Activated naive CD4-positive, alpha-beta T cell treated with anti-CD3 and anti-CD28 coated beads, Interleukin-2, amount 10 ng/mL, durations not matched to agents 7 days and 5 days (primary cell): ENCODE measurements around the gene CDKN2B-AS1.

Experiments used
- CTCF ChIA-PET: fragments of 350-600 bp; sonication (Branson Sonifier 250); formaldehyde crosslinking; loops from one replicate; lab custom pipeline; 2021; ENCODE audit warnings: antibody characterized with exemption; lab: Charles Lee
- DNase-seq: peaks from one replicate; pipeline ENCODE4 v3.0.0-alpha.2; 2020
- H3K27ac Mint-ChIP-seq: one replicate; pipeline ENCODE4 v1.8.0; 2021; ENCODE audit warnings: mild to moderate bottlenecking, moderate library complexity, mixed read lengths
- H3K27me3 Mint-ChIP-seq: one replicate; pipeline ENCODE4 v1.8.0; 2021; ENCODE audit warnings: mild to moderate bottlenecking, mixed read lengths
- H3K36me3 Mint-ChIP-seq: one replicate; pipeline ENCODE4 v1.8.0; 2021; ENCODE audit warnings: mixed read lengths
- H3K4me1 Mint-ChIP-seq: one replicate; pipeline ENCODE4 v1.8.0; 2021; ENCODE audit warnings: mixed read lengths
- H3K4me3 Mint-ChIP-seq: one replicate; pipeline ENCODE4 v1.8.0; 2021; ENCODE audit warnings: mild to moderate bottlenecking, moderate library complexity, mixed read lengths
- H3K9me3 Mint-ChIP-seq: one replicate; pipeline ENCODE4 v1.8.0; 2021; ENCODE audit warnings: mixed read lengths

The CDKN2B-AS1 gene

GRCh38 chr9:22143799-22144625 is 149.4 kb downstream of the CDKN2B-AS1 start:
- Mint-ChIP-seq H3K27ac (no peak overlapping the region), H3K27me3 (peaks cover 34% of the 10 kb centered on the region), H3K36me3 (peaks cover 3% of the 10 kb centered on the region), H3K4me3 (no peak overlapping the region), H3K9me3 (no peaks in the 10 kb centered on the region), H3K4me1 (peaks cover 24% of the 10 kb centered on the region)
- no peak for DNase-seq
- CTCF ChIA-PET: interaction anchor here (1.1 kb wide), 1 partner anchor 309 kb away, joined by 4 read pairs; no protein-coding TSS in a partner anchor

- Mint-ChIP-seq H3K4me3 (no peak overlapping the region), H3K36me3 (peaks cover 3% of the 10 kb centered on the region), H3K9me3 (no peaks in the 10 kb centered on the region), H3K27me3 (peaks cover 32% of the 10 kb centered on the region), H3K27ac (no peak overlapping the region), H3K4me1 (peaks cover 25% of the 10 kb centered on the region)
- CTCF ChIA-PET: interaction anchor here (0.9 to 1.5 kb wide), 3 partner anchors 12 to 94 kb away, joined by 3 read pairs; no protein-coding TSS in a partner anchor
- no peak for DNase-seq
These were observed 152.0 kb downstream of the CDKN2B-AS1 start for GRCh38 chr9:22146604-22147003.

GRCh38 chr9:22147813-22148527 is 153.4 kb downstream of the CDKN2B-AS1 start:
- H3K27me3 Mint-ChIP-seq: peaks cover 29% of the 10 kb centered on the region
- peaks cover 25% of the 10 kb centered on the region for H3K4me1 Mint-ChIP-seq
- peak; percentile 36 for DNase-seq
- CTCF ChIA-PET: interaction anchor here (1.5 kb wide), 1 partner anchor 28 kb away, joined by 3 read pairs; no protein-coding TSS in a partner anchor
- no peaks in the 10 kb centered on the region for H3K9me3 Mint-ChIP-seq
- peaks cover 3% of the 10 kb centered on the region for H3K36me3 Mint-ChIP-seq
- H3K27ac Mint-ChIP-seq: peak overlapping the region; percentile 3
- H3K4me3 Mint-ChIP-seq: no peak overlapping the region

GRCh38 chr9:22148528-22148875 is 153.9 kb downstream of the CDKN2B-AS1 start:
- H3K4me3 Mint-ChIP-seq: no peak overlapping the region
- H3K4me1 Mint-ChIP-seq: peaks cover 25% of the 10 kb centered on the region
- no peak overlapping the region for H3K27ac Mint-ChIP-seq
- no peaks in the 10 kb centered on the region for H3K9me3 Mint-ChIP-seq
- H3K27me3 Mint-ChIP-seq: peaks cover 29% of the 10 kb centered on the region
- CTCF ChIA-PET: no interaction called here
- DNase-seq: no peak
- peaks cover 3% of the 10 kb centered on the region for H3K36me3 Mint-ChIP-seq

- Mint-ChIP-seq H3K27me3 (peaks cover 26% of the 10 kb centered on the region), H3K9me3 (no peaks in the 10 kb centered on the region), H3K27ac (no peak overlapping the region), H3K4me1 (peaks cover 25% of the 10 kb centered on the region), H3K36me3 (peaks cover 3% of the 10 kb centered on the region), H3K4me3 (no peak overlapping the region)
- DNase-seq: no peak
- CTCF ChIA-PET: no interaction called here
These were observed 154.5 kb downstream of the CDKN2B-AS1 start for GRCh38 chr9:22148876-22149637.

GRCh38 chr9:22154064-22154463 is 159.5 kb downstream of the CDKN2B-AS1 start:
- no peak for DNase-seq
- Mint-ChIP-seq H3K27ac (no peak overlapping the region), H3K36me3 (no peaks in the 10 kb centered on the region), H3K4me1 (peaks cover under 1% of the 10 kb centered on the region), H3K4me3 (no peak overlapping the region), H3K27me3 (peaks cover 35% of the 10 kb centered on the region), H3K9me3 (no peaks in the 10 kb centered on the region)
- CTCF ChIA-PET: interaction anchor here (1.0 kb wide), 1 partner anchor 34 kb away, joined by 3 read pairs; no protein-coding TSS in a partner anchor

- no peak for DNase-seq
- H3K27me3 Mint-ChIP-seq: peaks cover 17% of the 10 kb centered on the region
- H3K27ac Mint-ChIP-seq: no peak overlapping the region
- no peaks in the 10 kb centered on the region for H3K9me3 Mint-ChIP-seq
- H3K4me3 Mint-ChIP-seq: no peak overlapping the region
- no peaks in the 10 kb centered on the region for H3K4me1 Mint-ChIP-seq
- CTCF ChIA-PET: no interaction called here
- no peaks in the 10 kb centered on the region for H3K36me3 Mint-ChIP-seq
These were observed 162.0 kb downstream of the CDKN2B-AS1 start for GRCh38 chr9:22156586-22156985.

- CTCF ChIA-PET: no interaction called here
- peaks cover 20% of the 10 kb centered on the region for H3K27me3 Mint-ChIP-seq
- no peak overlapping the region for H3K4me3 Mint-ChIP-seq
- H3K27ac Mint-ChIP-seq: no peak overlapping the region
- no peak for DNase-seq
- H3K36me3 Mint-ChIP-seq: no peaks in the 10 kb centered on the region
- H3K9me3 Mint-ChIP-seq: no peaks in the 10 kb centered on the region
- no peaks in the 10 kb centered on the region for H3K4me1 Mint-ChIP-seq
These were observed 162.7 kb downstream of the CDKN2B-AS1 start for GRCh38 chr9:22157276-22157675.

GRCh38 chr9:22157828-22158227 is 163.2 kb downstream of the CDKN2B-AS1 start:
- no peak for DNase-seq
- Mint-ChIP-seq H3K4me1 (no peaks in the 10 kb centered on the region), H3K27ac (no peak overlapping the region), H3K4me3 (no peak overlapping the region), H3K27me3 (peaks cover 24% of the 10 kb centered on the region), H3K9me3 (no peaks in the 10 kb centered on the region), H3K36me3 (no peaks in the 10 kb centered on the region)
- CTCF ChIA-PET: no interaction called here

GRCh38 chr9:22158271-22158670 is 163.7 kb downstream of the CDKN2B-AS1 start:
- no peak overlapping the region for H3K27ac Mint-ChIP-seq
- H3K27me3 Mint-ChIP-seq: peaks cover 27% of the 10 kb centered on the region
- H3K9me3 Mint-ChIP-seq: no peaks in the 10 kb centered on the region
- CTCF ChIA-PET: interaction anchor here (1.1 kb wide), 1 partner anchor 12 kb away, joined by 3 read pairs; no protein-coding TSS in a partner anchor
- H3K4me3 Mint-ChIP-seq: no peak overlapping the region
- DNase-seq: no peak
- no peaks in the 10 kb centered on the region for H3K4me1 Mint-ChIP-seq
- no peaks in the 10 kb centered on the region for H3K36me3 Mint-ChIP-seq

GRCh38 chr9:22158927-22159346 is 164.3 kb downstream of the CDKN2B-AS1 start:
- H3K4me1 Mint-ChIP-seq: no peaks in the 10 kb centered on the region
- H3K36me3 Mint-ChIP-seq: no peaks in the 10 kb centered on the region
- H3K4me3 Mint-ChIP-seq: no peak overlapping the region
- DNase-seq: no peak
- H3K9me3 Mint-ChIP-seq: no peaks in the 10 kb centered on the region
- CTCF ChIA-PET: interaction anchor here (1.1 kb wide), 1 partner anchor 12 kb away, joined by 3 read pairs; no protein-coding TSS in a partner anchor
- peaks cover 27% of the 10 kb centered on the region for H3K27me3 Mint-ChIP-seq
- no peak overlapping the region for H3K27ac Mint-ChIP-seq

GRCh38 chr9:22159586-22159985 is 165.0 kb downstream of the CDKN2B-AS1 start:
- CTCF ChIA-PET: no interaction called here
- no peak overlapping the region for H3K4me3 Mint-ChIP-seq

GRCh38 chr9:22160221-22160620 is 165.6 kb downstream of the CDKN2B-AS1 start:
- Mint-ChIP-seq H3K9me3 (no peaks in the 10 kb centered on the region), H3K27ac (no peak overlapping the region), H3K4me1 (no peaks in the 10 kb centered on the region), H3K36me3 (no peaks in the 10 kb centered on the region), H3K27me3 (peaks cover 30% of the 10 kb centered on the region), H3K4me3 (no peak overlapping the region)
- no peak for DNase-seq
- CTCF ChIA-PET: no interaction called here

More at GRCh38 chr9:22159586-22159985, 165.0 kb downstream of the CDKN2B-AS1 start:
- Mint-ChIP-seq H3K4me1 (no peaks in the 10 kb centered on the region), H3K36me3 (no peaks in the 10 kb centered on the region), H3K9me3 (no peaks in the 10 kb centered on the region), H3K27ac (no peak overlapping the region), H3K27me3 (peaks cover 27% of the 10 kb centered on the region)
- DNase-seq: no peak

- H3K27me3 Mint-ChIP-seq: peaks cover 20% of the 10 kb centered on the region
- no peak for DNase-seq
- H3K27ac Mint-ChIP-seq: no peak overlapping the region
- no peak overlapping the region for H3K4me3 Mint-ChIP-seq
- no peaks in the 10 kb centered on the region for H3K9me3 Mint-ChIP-seq
- no peaks in the 10 kb centered on the region for H3K36me3 Mint-ChIP-seq
- H3K4me1 Mint-ChIP-seq: no peaks in the 10 kb centered on the region
- CTCF ChIA-PET: no interaction called here
These were observed 170.6 kb downstream of the CDKN2B-AS1 start for GRCh38 chr9:22165144-22165543.
